Measurements from ENCODE around the gene LYSET.
"Not testable (repeated sequence)": the region's sequence is repeated elsewhere in the genome, so short reads cannot be mapped to it uniquely, and the experiment has no call there.

DNA sequence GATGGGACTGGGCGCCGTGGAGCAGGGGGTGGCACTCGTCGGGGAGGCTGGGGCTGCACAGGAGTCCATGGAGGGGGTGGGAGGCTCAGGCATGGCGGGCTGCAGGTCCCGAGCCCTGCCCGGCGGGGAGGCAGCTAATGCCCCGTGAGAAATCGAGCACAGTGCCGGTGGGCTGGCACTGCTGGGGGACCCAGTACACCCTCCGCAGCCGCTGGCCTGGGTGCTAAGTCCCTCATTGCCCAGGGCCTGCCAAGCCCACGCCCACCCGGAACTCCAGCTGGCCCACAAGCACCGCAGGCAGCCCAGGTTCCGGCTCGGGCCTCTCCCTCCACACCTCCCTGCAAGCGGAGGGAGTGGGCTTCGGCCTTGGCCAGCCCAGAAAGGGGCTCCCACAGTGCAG is 15.0 kb upstream of the LYSET start:
- TF ChIP-seq, protein P1, sequence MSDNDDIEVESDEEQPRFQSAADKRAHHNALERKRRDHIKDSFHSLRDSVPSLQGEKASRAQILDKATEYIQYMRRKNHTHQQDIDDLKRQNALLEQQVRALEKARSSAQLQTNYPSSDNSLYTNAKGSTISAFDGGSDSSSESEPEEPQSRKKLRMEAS (IDR thresholded peaks at IDR 0.05; ENCODE audit: insufficient read depth, insufficient read length), result not testable (repeated sequence)
- not testable (repeated sequence) for TF ChIP-seq POLR2AphosphoS5 (IDR thresholded peaks at IDR 0.05; ENCODE audit: insufficient read depth, low read depth, low read length); POLR2A (IDR thresholded peaks at IDR 0.05; ENCODE audit: low read depth, low read length); CTCF (IDR thresholded peaks at IDR 0.05; ENCODE audit: extremely low read depth in 1 of 2, insufficient read depth in 1 of 2, low read depth in 1 of 2, low read length in 2 of 2); EZH2 (IDR thresholded peaks at IDR 0.05; ENCODE audit: borderline replicate concordance, low read depth, low read length, severe bottlenecking)
